H9 (cell line): ENCODE data around the gene LRCH1. TPM values are rescaled to one million over a fixed set of nuclear protein-coding genes. Genes with fewer than 3 reads are reported as not detected.

Experiments
- DNase-seq: peaks from one replicate; pipeline ENCODE4 v3.0.0-alpha.2; 2017
- H2AFZ ChIP-seq: one replicate; pipeline ENCODE4 v1.6.1; 2013; ENCODE audit warnings: mild to moderate bottlenecking, low read length, control low read depth, moderate library complexity
- H2AK5ac ChIP-seq: 2 replicates; pipeline ENCODE4 v1.6.1; 2013; ENCODE audit warnings: low read length, control low read depth, mixed read lengths; ENCODE audit not compliant: insufficient read length
- H2BK120ac ChIP-seq: one replicate; pipeline ENCODE4 v1.6.1; 2013; ENCODE audit warnings: low read depth, mild to moderate bottlenecking, low read length, control low read depth, inconsistent platforms; ENCODE audit not compliant: poor library complexity, severe bottlenecking
- H2BK12ac ChIP-seq: 2 replicates; pipeline ENCODE4 v1.6.1; 2013; ENCODE audit warnings: low read length, control low read depth, mixed read lengths, low read depth; ENCODE audit not compliant: insufficient read length
- H2BK15ac ChIP-seq: 2 replicates; pipeline ENCODE4 v1.6.1; 2013; ENCODE audit warnings: low read depth, low read length, control low read depth
- H2BK20ac ChIP-seq: one replicate; pipeline ENCODE4 v1.6.1; 2013; ENCODE audit warnings: low read depth, mild to moderate bottlenecking, low read length, control low read depth, inconsistent platforms; ENCODE audit not compliant: poor library complexity, severe bottlenecking
- H2BK5ac ChIP-seq: 2 replicates; pipeline ENCODE4 v1.6.1; 2013; ENCODE audit warnings: low read length, control low read depth, mixed read lengths; ENCODE audit not compliant: insufficient read length
- H3K14ac ChIP-seq: 2 replicates; pipeline ENCODE4 v1.6.1; 2013; ENCODE audit warnings: low read length, control low read depth; ENCODE audit not compliant: insufficient read depth
- H3K18ac ChIP-seq: 2 replicates; pipeline ENCODE4 v1.6.1; 2013; ENCODE audit warnings: low read depth, mild to moderate bottlenecking, mixed read lengths, low read length, control low read depth; ENCODE audit not compliant: insufficient read length
- H3K23ac ChIP-seq: 2 replicates; pipeline ENCODE4 v1.6.1; 2013; ENCODE audit warnings: low read length, control low read depth, mixed read lengths, low read depth; ENCODE audit not compliant: insufficient read length
- H3K23me2 ChIP-seq: 2 replicates; pipeline ENCODE4 v1.6.1; 2013; ENCODE audit warnings: low read depth, mild to moderate bottlenecking, mixed read lengths, low read length, control low read depth; ENCODE audit not compliant: insufficient read length, poor library complexity, severe bottlenecking
- H3K27ac ChIP-seq: 2 replicates; pipeline ENCODE4 v1.5.1; 2013; ENCODE audit warnings: low read length, control low read depth, mixed read lengths, low read depth; ENCODE audit not compliant: insufficient read length
- H3K27me3 ChIP-seq: 2 replicates; pipeline ENCODE4 v1.6.1; 2013; ENCODE audit warnings: low read length, control low read depth, inconsistent platforms; ENCODE audit not compliant: insufficient read depth
- H3K4ac ChIP-seq: 2 replicates; pipeline ENCODE4 v1.6.1; 2013; ENCODE audit warnings: low read depth, mild to moderate bottlenecking, control low read depth, inconsistent platforms, low read length, moderate library complexity
- H3K4me1 ChIP-seq: 2 replicates; pipeline ENCODE4 v1.6.1; 2013; ENCODE audit warnings: low read length, control low read depth, inconsistent platforms; ENCODE audit not compliant: insufficient read depth
- H3K4me2 ChIP-seq: 2 replicates; pipeline ENCODE4 v1.6.1; 2013; ENCODE audit warnings: low read length, control low read depth, mixed read lengths; ENCODE audit not compliant: insufficient read length, insufficient read depth
- H3K56ac ChIP-seq: 2 replicates; pipeline ENCODE4 v1.6.1; 2013; ENCODE audit warnings: low read depth, mild to moderate bottlenecking, mixed read lengths, low read length, control low read depth; ENCODE audit not compliant: insufficient read length
- H3K79me1 ChIP-seq: 2 replicates; pipeline ENCODE4 v1.6.1; 2013; ENCODE audit warnings: low read depth, mild to moderate bottlenecking, moderate library complexity, low read length, control low read depth, inconsistent platforms; ENCODE audit not compliant: insufficient read depth, poor library complexity, severe bottlenecking
- H3K79me2 ChIP-seq: 2 replicates; pipeline ENCODE4 v1.6.1; 2013; ENCODE audit warnings: low read length, control low read depth, inconsistent platforms; ENCODE audit not compliant: insufficient read depth
- H3K9ac ChIP-seq: 2 replicates; pipeline ENCODE4 v1.6.1; 2013; ENCODE audit warnings: low read length, control low read depth, mixed read lengths; ENCODE audit not compliant: insufficient read length; ENCODE audit errors: extremely low read depth
- H3K9me3 ChIP-seq: one replicate; pipeline ENCODE4 v1.6.1; 2013; ENCODE audit warnings: low read depth, low read length, inconsistent platforms; ENCODE audit not compliant: control insufficient read depth
- H3T11ph ChIP-seq: one replicate; pipeline ENCODE4 v1.6.1; 2013; ENCODE audit warnings: mild to moderate bottlenecking, low read length, control low read depth, inconsistent platforms
- H4K20me1 ChIP-seq: one replicate; pipeline ENCODE4 v1.6.1; 2013; ENCODE audit not compliant: control insufficient read depth, insufficient read length, insufficient read depth
- H4K5ac ChIP-seq: 2 replicates; pipeline ENCODE4 v1.6.1; 2013; ENCODE audit warnings: low read depth, mild to moderate bottlenecking, mixed read lengths, low read length, control low read depth; ENCODE audit not compliant: insufficient read length
- H4K8ac ChIP-seq: replicated peaks from 2 replicates; pipeline ENCODE4 v1.6.1; 2013; ENCODE audit warnings: low read length, control low read depth, mixed read lengths, low read depth; ENCODE audit not compliant: insufficient read length
- H4K91ac ChIP-seq: 2 replicates; pipeline ENCODE4 v1.6.1; 2013; ENCODE audit warnings: low read depth, mild to moderate bottlenecking, moderate library complexity, mixed read lengths, low read length, control low read depth; ENCODE audit not compliant: insufficient read length
- H3K27ac Mint-ChIP-seq, 3 experiments: 2 replicates in 2 of 3; 3 replicates in 1 of 3; pipeline ENCODE4 v1.8.0; 2020 to 2021; ENCODE audit warnings: mixed read lengths in 3 of 3, mild to moderate bottlenecking in 1 of 3, moderate library complexity in 1 of 3
- H3K27me3 Mint-ChIP-seq: 2 replicates; pipeline ENCODE4 v1.8.0; 2021; ENCODE audit warnings: low read depth, mild to moderate bottlenecking, moderate library complexity, mixed read lengths
- H3K36me3 Mint-ChIP-seq, 3 experiments: 2 replicates in 2 of 3; 3 replicates in 1 of 3; pipeline ENCODE4 v1.8.0; 2020 to 2021; ENCODE audit warnings: low read depth in 3 of 3, mixed read lengths in 3 of 3; ENCODE audit not compliant: insufficient read depth in 1 of 3
- H3K4me1 Mint-ChIP-seq, 2 experiments: 2 replicates each; pipeline ENCODE4 v1.8.0; 2020; ENCODE audit warnings: mixed read lengths in 2 of 2
- H3K4me3 Mint-ChIP-seq, 2 experiments: 2 replicates in 1 of 2; 3 replicates in 1 of 2; pipeline ENCODE4 v1.8.0; 2020 to 2021; ENCODE audit warnings: mild to moderate bottlenecking in 2 of 2, mixed read lengths in 2 of 2, moderate library complexity in 1 of 2
- H3K9me3 Mint-ChIP-seq, 2 experiments: 2 replicates in 1 of 2; 3 replicates in 1 of 2; pipeline ENCODE4 v1.8.0; 2020; ENCODE audit warnings: mild to moderate bottlenecking in 2 of 2, mixed read lengths in 2 of 2, moderate library complexity in 1 of 2
- CTCF ChIP-seq: fragments of 200-600 bp; sonication (generic); conservative IDR thresholded peaks from 3 replicates; pipeline ENCODE4 v1.8.0; 2021; ENCODE audit warnings: antibody characterized with exemption, mild to moderate bottlenecking
- WGBS: extraction: QIAGEN DNeasy Blood & Tissue Kit; methylation state at CpG from one replicate; pipeline ENCODE4 v1.1.7; 2013; ENCODE audit warnings: missing lambda C conversion rate, low lambda C conversion rate, mixed read lengths; ENCODE audit not compliant: insufficient read length; ENCODE audit errors: extremely low coverage; 5-methylcytosine and 5-hydroxymethylcytosine counted together
- total RNA-seq: library from RNA; stranded (reverse); gene quantifications from 2 replicates; pipeline ENCODE4 v1.2.1, GENCODE V29; 2021

Gene LRCH1
- total RNA-seq, 1 experiment from 2014 or later: 8.0 TPM

- Mint-ChIP-seq H3K9me3 (no peaks in the 10 kb centered on the region), H3K36me3 (no peaks in the 10 kb centered on the region), H3K4me3 (no peak overlapping the region), H3K27me3 (no peaks in the 10 kb centered on the region), H3K4me1 (peaks cover 0 to 2% of the 10 kb centered on the region in 2 experiments; a peak in 1 of 4 replicates), H3K27ac (no peak overlapping the region)
- Histone ChIP-seq H4K5ac (no peak overlapping the region), H3K18ac (no peak overlapping the region), H2BK12ac (no peak overlapping the region), H4K8ac (no peak overlapping the region), H3K9me3 (no peaks in the 10 kb centered on the region), H3K23ac (no peak overlapping the region), H3K14ac (no peak overlapping the region), H2AK5ac (no peak overlapping the region), H3T11ph (no peak overlapping the region), H3K56ac (no peak overlapping the region), H2BK20ac (no peak overlapping the region), H3K79me2 (peaks cover 14% of the 10 kb centered on the region; the same call in 1 of the 2 replicates), H3K23me2 (no peaks in the 10 kb centered on the region), H3K27me3 (no peaks in the 10 kb centered on the region), H2AFZ (no peak overlapping the region), H2BK120ac (no peak overlapping the region), H3K4me2 (no peak overlapping the region), H3K79me1 (peaks cover 2% of the 10 kb centered on the region), H2BK15ac (no peak overlapping the region), H4K91ac (no peak overlapping the region), H4K20me1 (no peaks in the 10 kb centered on the region), H3K4me1 (no peaks in the 10 kb centered on the region; the same call in 1 of the 2 replicates), H2BK5ac (no peak overlapping the region), H3K27ac (no peak overlapping the region), H3K9ac (no peak overlapping the region), H3K4ac (no peak overlapping the region)
- no CpG with 5 or more reads among the region's 1 CpG for WGBS
- DNase-seq: no peak
- no peak for TF ChIP-seq CTCF
Measured at GRCh38 chr13:46561691-46562090, 8.7 kb downstream of the LRCH1 start.
